NCI-H460 (cell line): ENCODE data around the gene PSMB5. TPM values are rescaled to one million over a fixed set of nuclear protein-coding genes. Genes with fewer than 3 reads are reported as not detected.

Experiments
- DNase-seq: peaks from one replicate; pipeline ENCODE4 v3.0.0-alpha.2; 2016; ENCODE audit warnings: low read depth; ENCODE audit errors: extremely low read depth
- total RNA-seq: library from RNA; depleted of rRNA; stranded (reverse); fragments of >200 nt; shearing (Covaris generic); gene quantifications from 2 replicates; pipeline ENCODE4 v1.2.3, GENCODE V29; 2014; rRNA removed

The PSMB5 gene
- total RNA-seq, 1 experiment from 2014 or later = 254 TPM

DNA sequence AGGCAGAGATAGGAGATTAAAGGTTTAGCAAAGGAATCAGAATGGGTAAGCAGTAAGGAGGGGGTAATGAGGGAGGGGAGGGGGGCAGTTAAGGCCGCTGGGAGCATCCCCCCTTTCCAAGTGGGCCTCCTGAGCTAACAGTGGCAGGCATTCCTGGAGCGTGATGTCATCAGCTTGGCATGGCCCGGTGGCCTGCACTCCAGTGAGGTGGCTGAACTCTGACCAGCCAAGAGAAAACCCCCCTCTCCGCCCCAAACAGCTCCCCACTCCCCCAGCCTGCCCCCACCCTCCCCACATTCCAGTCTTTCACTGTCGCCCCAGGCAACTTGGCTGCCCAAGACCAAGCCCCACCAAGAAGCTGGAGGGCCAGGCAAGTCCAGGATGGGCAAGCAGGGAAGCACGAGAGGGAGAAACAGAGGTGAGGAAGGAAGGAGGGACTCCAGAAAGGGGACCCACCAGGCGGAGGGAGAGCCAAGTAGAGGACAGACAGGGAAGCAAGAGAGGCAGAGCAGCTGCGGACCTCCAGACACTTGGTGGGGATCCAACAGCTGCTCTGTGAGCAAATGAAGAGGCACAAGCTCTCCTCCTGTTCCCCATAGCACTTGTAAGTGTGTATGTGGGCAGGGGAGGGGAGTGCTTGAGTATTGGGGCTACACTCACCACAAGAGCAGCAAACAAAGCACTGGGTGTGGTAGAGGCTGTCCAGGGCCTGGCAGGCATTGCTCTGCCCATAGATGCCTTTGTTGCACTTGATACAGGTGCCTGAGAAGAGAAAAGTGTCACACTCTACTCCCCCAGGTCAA, 56.8 kb downstream of the PSMB5 start:
- peak; percentile 55 for DNase-seq

DNA sequence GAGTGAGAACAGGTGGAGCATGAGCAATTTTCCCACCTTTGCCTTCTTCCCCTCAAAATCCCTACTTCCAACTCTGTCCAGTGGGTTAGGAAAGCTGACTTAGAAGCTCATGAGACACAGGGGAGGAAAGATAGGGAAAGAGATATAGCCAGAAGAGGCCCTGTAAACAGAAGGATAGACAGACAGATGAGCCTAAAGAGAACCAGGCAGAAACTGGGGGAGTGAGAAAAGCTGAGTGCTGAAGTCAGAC, 57.3 kb downstream of the PSMB5 start:
- no peak for DNase-seq

DNA sequence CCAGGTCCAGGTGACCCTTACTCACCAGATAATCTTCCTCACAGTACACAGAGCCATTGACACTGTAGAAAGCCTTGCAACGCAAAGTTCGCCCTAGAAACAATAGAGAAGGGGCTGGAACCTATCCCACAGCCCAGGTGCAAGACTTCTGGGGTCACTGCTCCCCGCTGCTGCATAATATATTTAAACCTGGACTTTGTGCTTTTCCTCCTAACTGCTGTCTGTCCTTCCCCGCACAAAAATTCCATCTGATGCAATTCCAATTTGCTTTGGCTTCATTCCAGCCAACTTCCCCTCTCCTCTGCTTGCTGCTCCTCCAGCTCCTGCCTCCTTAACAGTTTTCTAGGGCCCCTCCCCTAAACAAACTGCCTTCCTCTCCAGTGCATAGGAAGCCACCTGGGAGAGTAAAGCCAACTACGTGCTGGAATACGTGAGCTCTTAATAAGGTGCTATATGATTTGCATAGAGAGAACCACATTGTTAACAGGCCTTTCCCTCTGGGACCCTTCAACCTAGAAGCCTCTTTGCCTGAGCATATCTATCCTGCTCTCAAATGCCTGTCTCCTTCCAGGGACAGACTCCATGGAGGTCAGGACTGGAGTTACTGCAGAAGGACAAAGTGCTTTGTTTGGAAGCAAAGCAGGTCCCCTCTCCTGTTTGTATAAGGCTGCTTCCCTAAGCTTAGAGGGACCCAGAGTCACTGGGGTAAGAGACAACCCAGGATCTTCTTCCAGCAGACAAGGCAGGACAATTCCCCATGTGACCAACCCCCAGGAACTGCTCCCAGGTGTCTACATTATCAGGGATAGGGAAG, 57.9 kb downstream of the PSMB5 start:
- peak; percentile 50 for DNase-seq

Other genes with a start within 250 kb of the PSMB5 start
- gene SLC7A7, start 219.5 kb downstream of the PSMB5 start, total RNA-seq = 1.1 TPM in 1 of 2 replicates, not detected in the other
- gene MRPL52, start 205.0 kb downstream of the PSMB5 start, total RNA-seq = 58.9 and 68.9 TPM in 2 replicates
- 0.30 and 0.89 TPM in 2 replicates for gene MMP14, start 198.3 kb downstream of the PSMB5 start, total RNA-seq
- gene LRP10, start 163.2 kb downstream of the PSMB5 start, total RNA-seq = 102 and 107 TPM in 2 replicates
- 0.32 and 0.37 TPM in 2 replicates for gene REM2, start 151.7 kb downstream of the PSMB5 start, total RNA-seq
- gene RBM23, start 115.8 kb downstream of the PSMB5 start, total RNA-seq = 54.4 and 64.8 TPM in 2 replicates
- gene PRMT5, start 105.5 kb downstream of the PSMB5 start, total RNA-seq = 147 and 170 TPM in 2 replicates
- gene HAUS4, start 77.8 kb downstream of the PSMB5 start, total RNA-seq = 77.6 and 81.7 TPM in 2 replicates
- gene AJUBA, start 52.3 kb downstream of the PSMB5 start, total RNA-seq = 61.0 and 75.1 TPM in 2 replicates
- 12.8 and 15.1 TPM in 2 replicates for gene C14orf93, start 24.8 kb downstream of the PSMB5 start, total RNA-seq
- not detected in 2 replicates for gene PSMB11, start 7.3 kb upstream of the PSMB5 start, total RNA-seq
- gene CDH24, start 22.6 kb upstream of the PSMB5 start, total RNA-seq = 4.4 and 4.6 TPM in 2 replicates
- gene ACIN1, start 60.2 kb upstream of the PSMB5 start, total RNA-seq = 73.8 and 92.9 TPM in 2 replicates
- gene C14orf119, start 60.6 kb upstream of the PSMB5 start, total RNA-seq = 41.5 and 45.7 TPM in 2 replicates
- not detected in 2 replicates for gene CIROP, start 70.1 kb upstream of the PSMB5 start, total RNA-seq
- not detected in 2 replicates for gene CEBPE, start 84.4 kb upstream of the PSMB5 start, total RNA-seq
- gene SLC7A8, start 148.8 kb upstream of the PSMB5 start, total RNA-seq = 1.0 and 1.1 TPM in 2 replicates
- not detected in 2 replicates for gene RNF212B, start 203.0 kb upstream of the PSMB5 start, total RNA-seq